MM.1S (cell line): ENCODE results near the gene TNP1.

Experiments used
- DNase-seq: peaks from one replicate; pipeline ENCODE4 v3.0.0-alpha.2; 2015
- H2AFZ ChIP-seq: fragments of 300-600 bp; sonication (generic); 2 replicates; pipeline ENCODE4 v1.6.0; 2016; ENCODE audit warnings: antibody characterized with exemption, low read length
- H3F3A ChIP-seq: fragments of 300-600 bp; sonication (generic); 2 replicates; pipeline ENCODE4 v1.6.1; 2016; ENCODE audit warnings: mild to moderate bottlenecking, antibody characterized with exemption, low read length, moderate library complexity, mixed read lengths; ENCODE audit not compliant: insufficient read depth
- H3K27ac ChIP-seq: fragments of 300-600 bp; sonication (generic); 2 replicates; pipeline ENCODE4 v1.5.1; 2016; ENCODE audit warnings: mild to moderate bottlenecking, low read length
- H3K27me3 ChIP-seq: fragments of 300-600 bp; sonication (generic); replicated peaks from 2 replicates; pipeline ENCODE4 v1.6.0; 2016; ENCODE audit warnings: low read length; ENCODE audit not compliant: insufficient read depth
- H3K36me3 ChIP-seq: fragments of 300-600 bp; sonication (generic); replicated peaks from 2 replicates; pipeline ENCODE4 v1.6.1; 2016; ENCODE audit warnings: mild to moderate bottlenecking, low read length, mixed read lengths; ENCODE audit not compliant: insufficient read depth
- H3K4me1 ChIP-seq: fragments of 300-600 bp; sonication (generic); 2 replicates; pipeline ENCODE4 v1.6.1; 2016; ENCODE audit warnings: low read length, mixed read lengths
- H3K4me2 ChIP-seq: fragments of 300-600 bp; sonication (generic); 2 replicates; pipeline ENCODE4 v1.6.0; 2016; ENCODE audit warnings: low read depth, low read length
- H3K4me3 ChIP-seq: fragments of 300-600 bp; sonication (generic); 2 replicates; pipeline ENCODE4 v1.5.1; 2016; ENCODE audit warnings: low read length, mixed read lengths
- H3K79me2 ChIP-seq: fragments of 300-600 bp; sonication (generic); 2 replicates; pipeline ENCODE4 v1.6.1; 2016; ENCODE audit warnings: mixed run types, low read length, mixed read lengths
- H3K9ac ChIP-seq: fragments of 300-600 bp; sonication (generic); 2 replicates; pipeline ENCODE4 v1.6.1; 2016; ENCODE audit warnings: low read length, mixed read lengths
- H3K9me2 ChIP-seq: fragments of 300-600 bp; sonication (generic); replicated peaks from 2 replicates; pipeline ENCODE4 v1.6.1; 2016; ENCODE audit warnings: mild to moderate bottlenecking, low read length, mixed read lengths; ENCODE audit not compliant: insufficient read depth
- H3K9me3 ChIP-seq: fragments of 300-600 bp; sonication (generic); replicated peaks from 2 replicates; pipeline ENCODE4 v1.6.1; 2016; ENCODE audit warnings: mild to moderate bottlenecking, low read length, mixed read lengths; ENCODE audit not compliant: insufficient read depth
- H4K20me1 ChIP-seq: fragments of 300-600 bp; sonication (generic); 2 replicates; pipeline ENCODE4 v1.6.1; 2016; ENCODE audit warnings: mild to moderate bottlenecking, low read length, moderate library complexity, mixed read lengths; ENCODE audit not compliant: insufficient read depth
- EZH2 ChIP-seq: fragments of 300-600 bp; sonication (generic); optimal IDR thresholded peaks from 2 replicates; pipeline ENCODE3; 2017; ENCODE audit warnings: low read depth, mild to moderate bottlenecking, antibody characterized with exemption, low read length, mixed read lengths
- EZH2phosphoT487 ChIP-seq: fragments of 300-600 bp; sonication (generic); IDR thresholded peaks from 2 replicates; pipeline ENCODE4 v1.6.1; 2018; ENCODE audit warnings: antibody characterized with exemption, low read length
- TF ChIP-seq, protein P1 (sequence below): fragments of 300-600 bp; sonication (generic); IDR thresholded peaks from 2 replicates; pipeline ENCODE4 v1.5.1; 2016; ENCODE audit warnings: antibody characterized with exemption, low read length, mixed read lengths

TNP1 gene

GRCh38 chr2:216882876-216883275, 23.0 kb upstream of the TNP1 start:
- H3F3A ChIP-seq = no peaks in the 10 kb centered on the region
- no peaks in the 10 kb centered on the region for H3K27me3 ChIP-seq
- no peak overlapping the region for H3K9ac ChIP-seq
- no peak overlapping the region for H3K27ac ChIP-seq
- no peak for DNase-seq
- H2AFZ ChIP-seq = no peak overlapping the region
- TF ChIP-seq EZH2phosphoT487 = no peak
- TF ChIP-seq EZH2 = no peak
- TF ChIP-seq, protein P1, sequence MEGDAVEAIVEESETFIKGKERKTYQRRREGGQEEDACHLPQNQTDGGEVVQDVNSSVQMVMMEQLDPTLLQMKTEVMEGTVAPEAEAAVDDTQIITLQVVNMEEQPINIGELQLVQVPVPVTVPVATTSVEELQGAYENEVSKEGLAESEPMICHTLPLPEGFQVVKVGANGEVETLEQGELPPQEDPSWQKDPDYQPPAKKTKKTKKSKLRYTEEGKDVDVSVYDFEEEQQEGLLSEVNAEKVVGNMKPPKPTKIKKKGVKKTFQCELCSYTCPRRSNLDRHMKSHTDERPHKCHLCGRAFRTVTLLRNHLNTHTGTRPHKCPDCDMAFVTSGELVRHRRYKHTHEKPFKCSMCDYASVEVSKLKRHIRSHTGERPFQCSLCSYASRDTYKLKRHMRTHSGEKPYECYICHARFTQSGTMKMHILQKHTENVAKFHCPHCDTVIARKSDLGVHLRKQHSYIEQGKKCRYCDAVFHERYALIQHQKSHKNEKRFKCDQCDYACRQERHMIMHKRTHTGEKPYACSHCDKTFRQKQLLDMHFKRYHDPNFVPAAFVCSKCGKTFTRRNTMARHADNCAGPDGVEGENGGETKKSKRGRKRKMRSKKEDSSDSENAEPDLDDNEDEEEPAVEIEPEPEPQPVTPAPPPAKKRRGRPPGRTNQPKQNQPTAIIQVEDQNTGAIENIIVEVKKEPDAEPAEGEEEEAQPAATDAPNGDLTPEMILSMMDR = no peak
- H3K4me1 ChIP-seq = no peaks in the 10 kb centered on the region
- no peaks in the 10 kb centered on the region for H3K79me2 ChIP-seq
- no peaks in the 10 kb centered on the region for H3K36me3 ChIP-seq
- H3K9me3 ChIP-seq = no peaks in the 10 kb centered on the region
- no peaks in the 10 kb centered on the region for H4K20me1 ChIP-seq
- no peak overlapping the region for H3K4me2 ChIP-seq
- H3K4me3 ChIP-seq = no peak overlapping the region
- H3K9me2 ChIP-seq = no peaks in the 10 kb centered on the region

DNA sequence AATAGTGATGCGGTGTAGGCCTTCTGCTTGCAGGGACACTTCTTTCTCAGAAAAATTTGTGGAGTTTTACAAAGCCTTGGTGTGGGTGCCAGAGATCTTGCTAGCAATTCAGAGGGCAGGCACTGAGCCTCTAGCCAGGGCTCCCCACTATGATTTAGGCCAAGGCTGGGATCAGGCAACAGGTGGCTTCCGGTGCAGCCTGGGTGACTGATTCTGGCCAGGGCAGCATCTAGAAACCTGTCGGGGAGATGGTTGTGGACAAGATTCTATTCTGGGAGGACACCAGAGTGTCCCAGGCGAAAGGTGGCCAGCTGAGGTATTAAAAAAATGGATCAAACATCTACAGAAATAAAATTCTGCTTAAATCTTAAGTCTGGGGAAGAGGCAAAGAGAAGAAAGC, 21.5 kb upstream of the TNP1 start:
- Histone ChIP-seq H3F3A (no peaks in the 10 kb centered on the region), H4K20me1 (no peaks in the 10 kb centered on the region), H3K4me2 (no peak overlapping the region), H3K4me1 (no peaks in the 10 kb centered on the region), H3K9me3 (no peaks in the 10 kb centered on the region), H2AFZ (no peak overlapping the region), H3K36me3 (no peaks in the 10 kb centered on the region), H3K27ac (no peak overlapping the region), H3K27me3 (no peaks in the 10 kb centered on the region), H3K4me3 (no peak overlapping the region), H3K79me2 (no peaks in the 10 kb centered on the region), H3K9me2 (no peaks in the 10 kb centered on the region), H3K9ac (no peak overlapping the region)
- TF ChIP-seq EZH2phosphoT487 (no peak), EZH2 (no peak)
- TF ChIP-seq, protein P1 = no peak
- no peak for DNase-seq

DNA sequence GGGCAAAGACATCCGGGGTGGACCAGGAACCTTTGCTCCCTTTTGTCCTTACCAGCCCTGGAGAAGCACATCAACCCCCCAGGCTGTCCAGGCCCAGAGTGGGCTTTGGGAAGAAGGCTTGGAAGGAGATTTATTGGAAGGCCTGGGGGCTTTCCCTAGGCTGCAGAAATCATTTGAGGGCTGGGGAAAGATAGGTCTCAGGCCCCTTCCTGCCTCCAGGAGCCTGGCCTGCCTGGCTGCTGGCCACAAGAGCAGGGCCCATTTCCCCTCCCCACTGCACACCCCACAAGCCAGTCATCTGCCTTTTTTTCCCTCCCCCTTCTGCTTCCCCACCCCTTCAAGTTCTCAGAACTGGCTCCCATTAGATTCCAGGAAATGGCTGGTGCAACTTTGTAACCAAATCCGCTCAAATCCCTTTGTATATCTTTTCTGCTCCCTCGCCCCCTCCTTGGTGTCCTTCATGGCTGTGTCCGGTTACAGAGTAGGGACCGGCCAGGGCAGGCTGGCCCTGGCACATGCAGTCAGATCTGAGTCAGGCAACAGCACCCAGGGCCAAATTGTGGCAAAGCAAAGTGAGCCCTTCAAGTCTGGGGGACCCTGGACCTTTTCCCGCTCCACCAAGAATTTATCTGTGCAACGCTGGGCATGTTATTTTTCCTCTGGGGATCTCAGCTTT, 20.8 kb upstream of the TNP1 start:
- no peak overlapping the region for H2AFZ ChIP-seq
- DNase-seq = no peak

More for the DNA sequence above, 20.8 kb upstream of the TNP1 start:
- H3K9me2 ChIP-seq = no peaks in the 10 kb centered on the region
- H3K4me3 ChIP-seq = no peak overlapping the region
- H3K79me2 ChIP-seq = no peaks in the 10 kb centered on the region
- no peaks in the 10 kb centered on the region for H4K20me1 ChIP-seq
- no peaks in the 10 kb centered on the region for H3K36me3 ChIP-seq
- TF ChIP-seq EZH2 (no peak), EZH2phosphoT487 (no peak)
- TF ChIP-seq, protein P1 = no peak
- H3K4me1 ChIP-seq = no peaks in the 10 kb centered on the region
- no peak overlapping the region for H3K27ac ChIP-seq
- H3K9me3 ChIP-seq = no peaks in the 10 kb centered on the region
- no peaks in the 10 kb centered on the region for H3K27me3 ChIP-seq
- H3K9ac ChIP-seq = no peak overlapping the region
- H3K4me2 ChIP-seq = no peak overlapping the region
- H3F3A ChIP-seq = no peaks in the 10 kb centered on the region
